OCI-LY3 (cell line): ENCODE data around the gene ALDH16A1.

Source experiments
- EZH2phosphoT487 ChIP-seq: fragments of 200-600 bp; shearing (Covaris generic); IDR thresholded peaks from 2 replicates; pipeline ENCODE4 v1.6.1; 2018; ENCODE audit warnings: antibody characterized with exemption, mixed run types, low read depth
- TF ChIP-seq, protein P1 (sequence below): fragments of 200-600, 300-600 bp; sonication (generic); IDR thresholded peaks from 2 replicates; pipeline ENCODE4 v1.5.1; 2014; ENCODE audit warnings: antibody characterized with exemption, low read length, low read depth

GRCh38 chr19:49472936-49473335 lies 19.9 kb downstream of the ALDH16A1 start:
- TF ChIP-seq, protein P1, sequence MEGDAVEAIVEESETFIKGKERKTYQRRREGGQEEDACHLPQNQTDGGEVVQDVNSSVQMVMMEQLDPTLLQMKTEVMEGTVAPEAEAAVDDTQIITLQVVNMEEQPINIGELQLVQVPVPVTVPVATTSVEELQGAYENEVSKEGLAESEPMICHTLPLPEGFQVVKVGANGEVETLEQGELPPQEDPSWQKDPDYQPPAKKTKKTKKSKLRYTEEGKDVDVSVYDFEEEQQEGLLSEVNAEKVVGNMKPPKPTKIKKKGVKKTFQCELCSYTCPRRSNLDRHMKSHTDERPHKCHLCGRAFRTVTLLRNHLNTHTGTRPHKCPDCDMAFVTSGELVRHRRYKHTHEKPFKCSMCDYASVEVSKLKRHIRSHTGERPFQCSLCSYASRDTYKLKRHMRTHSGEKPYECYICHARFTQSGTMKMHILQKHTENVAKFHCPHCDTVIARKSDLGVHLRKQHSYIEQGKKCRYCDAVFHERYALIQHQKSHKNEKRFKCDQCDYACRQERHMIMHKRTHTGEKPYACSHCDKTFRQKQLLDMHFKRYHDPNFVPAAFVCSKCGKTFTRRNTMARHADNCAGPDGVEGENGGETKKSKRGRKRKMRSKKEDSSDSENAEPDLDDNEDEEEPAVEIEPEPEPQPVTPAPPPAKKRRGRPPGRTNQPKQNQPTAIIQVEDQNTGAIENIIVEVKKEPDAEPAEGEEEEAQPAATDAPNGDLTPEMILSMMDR: no peak
- TF ChIP-seq EZH2phosphoT487: no peak
